Activated naive CD4-positive, alpha-beta T cell treated with anti-CD3 and anti-CD28 coated beads, Interleukin-2, amount 50 U/mL, for 16 hours (primary cell): ENCODE measurements around the gene SKAP1.
A peak's percentile ranks its signal among the peaks of the same experiment; 100 is the strongest.

ENCODE experiments used
- DNase-seq: peaks from one replicate; pipeline ENCODE4 v3.0.0-alpha.2; 2020

The SKAP1 gene

GRCh38 chr17:48134912-48135480 is 295.0 kb downstream of the SKAP1 start:
- no peak for DNase-seq

GRCh38 chr17:48132385-48132784 is 297.6 kb downstream of the SKAP1 start:
- no peak for DNase-seq

- peak; percentile 41 for DNase-seq
Measured at GRCh38 chr17:48131216-48131824, 298.7 kb downstream of the SKAP1 start.

- DNase-seq, result no peak
Measured at GRCh38 chr17:48129981-48130380, 300.0 kb downstream of the SKAP1 start.

GRCh38 chr17:48128400-48128799 is 301.6 kb downstream of the SKAP1 start:
- no peak for DNase-seq

- no peak for DNase-seq
Measured at GRCh38 chr17:48127371-48128051, 302.5 kb downstream of the SKAP1 start.

- DNase-seq, result no peak
Measured at GRCh38 chr17:48126532-48126850, 303.5 kb downstream of the SKAP1 start.

GRCh38 chr17:48125829-48126531 is 304.0 kb downstream of the SKAP1 start:
- DNase-seq, result no peak

GRCh38 chr17:48123776-48124388 is 306.1 kb downstream of the SKAP1 start:
- DNase-seq, result no peak

GRCh38 chr17:48123111-48123510 is 306.9 kb downstream of the SKAP1 start:
- DNase-seq, result no peak

- DNase-seq, result no peak
Measured at GRCh38 chr17:48122665-48123045, 307.4 kb downstream of the SKAP1 start.

GRCh38 chr17:48121923-48122664 is 307.9 kb downstream of the SKAP1 start:
- no peak for DNase-seq

GRCh38 chr17:48113201-48113676 is 316.8 kb downstream of the SKAP1 start:
- peak; percentile 33 for DNase-seq

GRCh38 chr17:48111937-48112241 is 318.1 kb downstream of the SKAP1 start:
- no peak for DNase-seq

- DNase-seq, result no peak
Measured at GRCh38 chr17:48110761-48111160, 319.3 kb downstream of the SKAP1 start.

GRCh38 chr17:48107137-48108055 is 322.6 kb downstream of the SKAP1 start, which contains the start of gene SNX11:
Gene SNX11 (plus strand): TSS chr17:48107766. CDS start chr17:48112044, 4,278 bp downstream.
- peak; percentile 94 for DNase-seq

- DNase-seq, result no peak
Measured at GRCh38 chr17:48106802-48107136, 323.2 kb downstream of the SKAP1 start.

- DNase-seq, result no peak
Measured at GRCh38 chr17:48104440-48104839, 325.6 kb downstream of the SKAP1 start.

GRCh38 chr17:48102798-48103715 is 327.0 kb downstream of the SKAP1 start:
- DNase-seq, result peak; percentile 27

- DNase-seq, result no peak
Measured at GRCh38 chr17:48102043-48102750, 327.8 kb downstream of the SKAP1 start.
